ENCODE measurements around the gene MRPL20.

GRCh38 chr1:1436630-1437032 lies 29.5 kb upstream of the MRPL20 start:
- TF ChIP-seq CTCF (IDR thresholded peaks at IDR 0.05), result no peak
- TF ChIP-seq POLR2A (IDR thresholded peaks at IDR 0.05), result no peak
